HG03159 (cell line): ENCODE measurements around the gene SYCE3.

Experiments
- ATAC-seq: cut with Tn5 transposase; IDR thresholded peaks from one replicate; pipeline ENCODE4 v1.9.1; 2021; ENCODE audit warnings: mild to moderate bottlenecking, moderate library complexity; ENCODE audit not compliant: unreplicated experiment

The SYCE3 gene

DNA sequence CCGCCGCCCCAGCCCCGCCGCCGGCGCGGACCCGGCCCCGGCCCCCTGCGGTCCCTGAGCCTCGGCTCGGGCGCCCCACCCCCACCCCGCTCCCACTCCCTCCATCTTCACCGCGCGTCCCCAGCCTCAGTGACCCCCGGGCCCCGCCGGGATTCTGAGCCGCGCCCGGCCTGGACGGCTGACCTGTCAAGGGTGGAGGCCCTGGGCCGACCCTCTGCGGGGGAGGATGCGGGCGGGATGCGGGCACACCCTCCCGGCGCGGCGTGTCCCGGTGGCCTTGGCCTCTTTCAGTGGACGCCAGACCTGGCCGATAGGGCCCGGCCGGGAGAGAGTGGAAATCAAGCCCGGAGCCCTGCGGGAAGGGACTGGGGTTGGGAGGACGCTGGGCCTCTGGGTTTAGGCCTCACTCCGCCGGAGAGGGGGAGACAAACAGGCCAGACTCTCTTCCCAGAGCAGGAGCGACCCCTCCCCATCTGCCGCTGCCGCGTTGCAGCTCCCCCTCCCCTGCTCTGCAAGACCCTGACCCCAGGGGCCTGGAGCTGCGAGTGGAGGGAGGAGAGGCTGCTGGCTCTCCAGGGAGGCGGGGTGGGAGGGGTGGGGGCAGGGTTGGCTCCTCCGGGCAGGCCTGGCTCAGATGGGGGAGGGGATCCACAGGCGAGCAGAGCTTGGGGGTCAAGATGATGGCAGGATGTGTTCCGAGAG lies 38.4 kb upstream of the SYCE3 start:
- ATAC-seq = no peak

DNA sequence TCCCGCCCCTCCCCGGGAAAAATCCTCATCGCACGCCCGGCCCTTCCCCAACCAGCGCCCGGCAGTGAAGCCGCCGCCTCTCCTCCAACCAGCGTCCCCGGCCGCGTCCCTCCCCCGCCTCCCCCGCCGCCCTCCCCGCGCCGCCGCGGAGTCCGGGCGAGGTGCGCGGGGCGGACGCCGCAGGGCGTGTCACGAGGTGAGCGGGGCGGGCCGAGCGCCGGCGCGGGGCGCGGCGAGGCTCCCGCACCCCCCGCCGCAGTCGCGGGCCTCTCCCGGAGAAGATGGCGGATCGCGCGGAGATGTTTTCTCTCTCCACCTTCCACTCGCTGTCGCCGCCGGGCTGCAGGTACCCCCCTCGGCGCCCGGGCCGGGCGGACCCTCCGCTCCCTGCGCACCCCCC lies 37.8 kb upstream of the SYCE3 start, which contains the start of gene MAPK8IP2:
Gene MAPK8IP2, plus strand, starts transcription at position 256 of the 400 bp plus-strand sequence. Its CDS starts 26 bp downstream, at position 282.
- ATAC-seq = no peak

DNA sequence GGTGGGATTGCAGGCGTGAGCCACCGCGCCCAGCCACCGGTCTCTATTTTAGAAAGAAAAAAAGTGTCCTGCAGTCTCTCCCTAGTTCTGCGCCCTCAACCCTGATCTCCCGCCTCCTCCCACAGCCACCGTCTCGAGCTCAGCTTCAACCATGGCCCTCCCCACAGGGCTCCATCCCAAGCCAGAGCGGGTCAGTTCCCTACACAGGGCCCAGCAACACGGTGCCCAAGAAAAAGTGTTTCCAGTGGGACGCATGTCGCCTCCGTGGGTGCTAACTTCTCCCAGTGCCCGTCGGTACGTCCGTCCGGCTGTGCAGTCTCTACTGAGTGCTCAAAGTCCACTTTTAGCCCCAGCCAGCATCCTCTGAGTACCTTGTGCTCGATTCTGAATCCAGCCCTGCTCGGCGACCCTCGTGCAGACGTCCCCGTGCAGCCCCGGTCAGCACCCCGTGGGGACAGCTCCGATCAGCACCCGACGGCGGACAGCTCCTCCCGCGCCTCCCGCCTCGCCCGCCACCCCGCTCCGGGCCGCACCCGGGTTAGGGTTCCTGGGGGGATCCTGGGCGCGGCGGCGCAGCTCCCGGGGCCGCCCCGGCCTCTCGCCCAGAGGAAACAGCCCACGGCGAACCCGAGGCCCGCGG lies 37.2 kb upstream of the SYCE3 start:
- no peak for ATAC-seq

DNA sequence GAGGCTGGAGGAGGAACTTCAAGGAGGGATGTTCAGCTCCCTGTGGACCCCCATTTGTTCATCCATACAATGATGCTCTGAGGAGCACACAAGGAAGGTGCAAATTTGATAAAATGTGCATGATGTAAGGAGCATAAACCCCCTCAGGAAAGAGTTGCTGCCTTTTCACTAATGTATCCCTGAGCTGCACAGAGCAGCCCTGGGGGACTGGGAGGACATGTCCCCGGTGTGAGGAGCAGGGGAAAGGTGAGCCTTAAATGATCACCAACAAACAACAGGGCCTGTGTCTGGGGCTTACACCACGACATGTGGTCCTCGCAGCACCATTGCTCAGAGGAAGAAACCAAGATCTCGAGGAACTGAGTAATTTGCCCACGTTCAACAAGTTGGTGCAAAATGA lies 34.4 kb upstream of the SYCE3 start:
- ATAC-seq = no peak

DNA sequence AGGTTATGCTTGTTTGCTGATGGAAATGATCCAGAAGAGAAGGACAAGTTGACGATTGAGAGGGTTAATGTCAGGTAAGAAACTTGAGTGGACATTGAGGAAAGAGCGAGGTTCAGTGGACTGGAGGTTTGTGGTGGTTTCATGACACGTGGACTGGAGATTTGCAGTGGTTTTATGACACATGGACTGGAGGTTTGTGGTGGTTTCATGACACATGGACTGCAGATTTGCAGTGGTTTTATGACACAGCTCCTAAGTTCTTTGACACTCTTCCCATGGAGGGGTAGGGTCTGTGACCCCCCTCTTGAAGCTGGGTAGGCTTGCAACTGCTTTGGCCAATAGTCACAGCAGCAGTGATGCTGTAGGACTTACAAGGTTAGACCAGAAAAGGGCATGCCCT lies 32.5 kb upstream of the SYCE3 start:
- no peak for ATAC-seq

DNA sequence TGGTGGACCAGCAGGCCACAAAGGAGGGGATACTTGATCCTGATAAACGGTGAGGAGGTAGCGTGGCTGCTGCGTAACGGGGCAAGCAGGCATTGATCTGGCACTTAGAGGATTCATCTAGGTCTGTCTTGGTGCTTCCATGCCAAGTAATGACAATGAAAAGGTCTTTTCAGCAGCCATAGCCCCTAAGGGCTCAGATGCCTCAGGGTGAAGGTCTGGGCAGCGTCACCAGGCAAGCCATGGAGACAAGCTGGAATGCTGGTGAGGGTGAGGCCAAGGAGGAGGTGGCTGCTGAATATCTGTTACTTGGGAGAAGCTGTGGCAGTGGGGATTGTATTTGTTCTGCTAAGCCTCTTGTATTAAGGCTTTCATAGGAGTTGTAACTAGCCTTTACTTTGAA lies 24.7 kb upstream of the SYCE3 start:
- ATAC-seq = no peak

DNA sequence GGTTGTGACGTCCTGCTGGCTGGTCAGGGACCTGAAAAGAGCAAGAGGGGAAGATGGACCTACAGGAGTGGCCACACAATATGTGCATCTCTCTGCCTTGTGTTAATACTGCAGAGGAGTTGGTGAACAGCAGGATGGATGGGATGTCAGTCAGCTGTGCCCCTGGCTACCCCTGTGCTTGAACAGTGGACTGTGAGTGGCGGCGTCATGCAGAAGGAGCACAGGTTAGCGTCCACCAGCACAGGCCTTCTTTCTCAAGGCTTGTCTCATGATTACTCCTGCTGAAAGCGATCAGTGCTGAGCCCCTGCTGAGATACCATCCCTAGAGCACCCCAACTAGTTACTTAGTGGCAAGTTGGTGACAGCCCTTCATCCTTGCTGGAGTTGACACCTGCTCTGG lies 23.7 kb upstream of the SYCE3 start:
- ATAC-seq = no peak

DNA sequence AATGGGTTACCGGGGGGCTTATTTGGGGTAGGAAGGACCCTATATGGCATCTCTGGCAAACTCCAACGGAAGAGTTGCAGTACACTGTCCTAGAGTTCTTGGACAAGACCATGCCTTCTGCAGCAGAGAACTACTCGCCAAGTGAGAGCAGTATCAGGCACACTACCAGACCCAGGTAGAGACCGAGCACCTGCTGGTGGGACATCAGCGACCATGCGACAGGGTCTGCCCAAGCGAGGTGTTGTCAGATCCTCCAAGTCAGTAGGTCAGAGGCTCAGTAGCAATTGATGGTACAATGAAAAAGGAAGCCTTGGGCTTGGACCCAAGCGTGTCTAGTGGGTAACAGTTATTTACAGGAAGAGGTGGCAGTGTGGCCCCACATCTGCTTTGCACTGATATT lies 23.1 kb upstream of the SYCE3 start:
- ATAC-seq = no peak

DNA sequence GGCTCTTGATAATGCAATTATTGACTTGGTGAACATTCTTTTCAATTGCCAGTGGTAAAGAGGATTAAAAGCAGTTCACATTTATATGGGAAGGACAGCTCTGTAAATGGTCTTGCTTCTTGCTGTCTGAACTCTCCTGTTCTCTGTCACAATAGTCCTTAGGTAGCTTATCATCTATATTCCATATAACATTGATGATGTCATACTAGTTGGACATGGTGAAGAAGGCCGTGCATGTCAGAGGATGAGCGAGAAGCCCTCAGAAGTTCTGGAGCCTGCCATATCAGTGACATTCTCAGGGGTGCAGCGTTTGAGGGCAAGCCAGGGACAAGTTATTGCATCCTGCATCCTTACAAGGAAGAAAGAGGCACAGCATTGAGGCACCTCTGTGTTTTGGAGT lies 22.5 kb upstream of the SYCE3 start:
- no peak for ATAC-seq

DNA sequence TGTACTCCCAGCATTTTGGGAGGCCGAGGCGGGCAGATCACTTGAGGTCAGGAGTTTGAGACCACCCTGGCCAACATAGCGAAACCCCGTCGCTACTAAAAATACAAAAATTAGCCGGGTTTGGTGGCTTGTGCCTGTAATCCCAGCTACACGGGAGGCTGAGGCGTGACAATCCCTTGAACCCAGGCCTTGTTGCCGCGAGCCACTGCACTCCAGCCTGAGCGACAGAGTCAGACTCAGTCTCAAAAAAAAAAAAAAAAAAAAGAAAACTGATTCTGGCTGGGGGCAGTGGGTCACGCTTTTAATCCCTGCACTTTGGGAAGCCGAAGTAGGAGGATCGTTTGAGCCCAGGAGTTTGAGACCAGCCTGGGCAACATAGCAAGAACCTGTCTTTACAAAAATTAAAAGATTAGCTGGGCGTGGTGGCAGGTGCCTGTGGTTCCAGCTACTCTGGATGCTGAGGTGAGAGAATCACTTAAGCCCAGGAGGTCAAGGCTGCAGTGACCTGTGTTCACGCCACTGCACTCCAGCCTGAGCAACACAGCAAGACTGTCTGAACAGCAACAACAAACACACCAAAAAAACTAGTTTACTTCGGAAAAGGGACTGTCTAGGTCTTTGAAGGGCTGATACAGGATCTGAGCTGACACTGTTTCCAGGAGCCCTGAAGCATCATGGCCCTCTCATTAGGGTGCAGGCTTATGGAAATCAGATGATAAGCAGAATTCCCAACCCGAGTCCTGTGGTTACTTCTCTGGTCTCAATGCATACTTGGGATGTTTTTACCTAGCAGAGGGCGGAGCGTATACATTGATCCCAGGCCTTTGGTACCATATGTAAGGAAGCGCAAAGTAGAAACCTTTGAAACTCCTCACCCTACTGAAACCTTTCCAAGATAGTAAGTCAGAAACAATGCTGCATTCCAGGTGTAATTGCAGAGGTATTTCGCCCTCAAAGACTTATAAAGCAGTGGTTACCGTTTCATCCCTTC lies 21.7 kb upstream of the SYCE3 start:
- ATAC-seq = no peak

DNA sequence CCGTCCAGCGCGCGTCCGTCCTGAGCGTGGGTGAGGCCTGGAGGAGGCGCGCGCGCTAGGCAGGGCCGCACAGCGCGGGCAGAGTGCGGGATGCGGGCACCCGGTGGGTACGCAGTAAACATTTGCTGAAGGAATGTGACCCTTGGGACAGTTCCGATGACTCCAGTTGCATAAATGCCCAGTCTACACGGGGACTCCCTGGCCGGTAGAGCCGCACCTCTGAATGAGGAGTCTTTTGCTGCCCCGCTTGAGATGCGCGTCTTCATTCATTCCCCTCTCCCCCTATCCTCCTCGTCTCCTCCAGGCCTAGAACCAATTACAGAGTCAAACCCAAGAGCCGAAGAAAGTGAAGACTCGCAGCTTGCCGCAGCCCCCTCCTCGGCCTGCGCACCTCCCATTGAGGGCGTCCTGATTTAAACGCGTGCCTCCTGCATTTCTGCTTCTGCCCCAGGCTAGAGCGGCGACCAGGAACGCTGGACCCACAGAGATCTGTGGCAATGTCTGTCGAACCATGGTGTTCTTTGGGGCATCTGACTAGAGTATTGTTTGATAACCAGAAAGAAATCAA lies 20.7 kb upstream of the SYCE3 start:
- peak; percentile 33 for ATAC-seq

DNA sequence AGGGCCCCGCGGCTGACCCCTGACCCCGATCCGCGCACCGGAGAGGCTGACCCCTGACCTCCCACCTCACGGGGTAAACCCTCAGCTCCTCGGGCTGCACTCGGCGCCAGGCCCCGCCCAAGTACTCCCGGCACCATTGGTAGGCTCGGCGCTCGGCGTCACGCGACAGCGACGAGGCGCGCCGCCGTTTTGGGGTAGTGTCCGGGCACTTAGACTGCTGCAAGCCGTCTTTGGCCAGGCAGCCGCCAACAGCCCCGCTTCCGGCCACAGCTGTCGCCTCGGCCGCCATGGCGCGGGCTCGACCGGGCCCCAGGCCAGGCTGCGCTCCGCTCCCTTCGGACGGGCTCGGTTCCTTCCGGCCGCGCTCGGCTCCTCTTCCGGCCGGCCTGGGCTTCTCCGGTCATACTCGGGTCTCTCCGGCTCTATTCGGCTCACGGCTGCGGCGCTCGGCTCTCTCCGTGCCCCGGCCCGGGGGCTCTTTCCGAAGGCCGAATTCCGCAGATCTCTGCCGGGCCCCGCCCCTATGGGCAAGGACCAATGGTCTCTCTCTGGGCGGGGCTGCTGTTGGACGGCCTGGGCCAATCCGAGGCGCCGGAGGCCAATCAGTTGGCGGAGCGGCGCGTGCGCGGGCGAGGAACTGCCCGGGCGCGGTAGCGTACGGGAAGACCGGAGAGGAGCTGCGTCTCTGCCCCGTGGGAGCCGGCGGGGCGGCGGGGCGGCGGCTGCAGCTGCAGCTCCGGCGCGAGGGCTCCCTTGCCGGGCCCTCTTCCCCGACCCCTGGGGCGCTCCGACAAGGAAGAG lies 20.0 kb upstream of the SYCE3 start, which contains the start of gene CHKB:
Gene CHKB, minus strand, starts transcription at position 357 of the 801 bp plus-strand sequence. Its CDS starts 68 bp downstream, at position 289.
- ATAC-seq = peak; percentile 86

DNA sequence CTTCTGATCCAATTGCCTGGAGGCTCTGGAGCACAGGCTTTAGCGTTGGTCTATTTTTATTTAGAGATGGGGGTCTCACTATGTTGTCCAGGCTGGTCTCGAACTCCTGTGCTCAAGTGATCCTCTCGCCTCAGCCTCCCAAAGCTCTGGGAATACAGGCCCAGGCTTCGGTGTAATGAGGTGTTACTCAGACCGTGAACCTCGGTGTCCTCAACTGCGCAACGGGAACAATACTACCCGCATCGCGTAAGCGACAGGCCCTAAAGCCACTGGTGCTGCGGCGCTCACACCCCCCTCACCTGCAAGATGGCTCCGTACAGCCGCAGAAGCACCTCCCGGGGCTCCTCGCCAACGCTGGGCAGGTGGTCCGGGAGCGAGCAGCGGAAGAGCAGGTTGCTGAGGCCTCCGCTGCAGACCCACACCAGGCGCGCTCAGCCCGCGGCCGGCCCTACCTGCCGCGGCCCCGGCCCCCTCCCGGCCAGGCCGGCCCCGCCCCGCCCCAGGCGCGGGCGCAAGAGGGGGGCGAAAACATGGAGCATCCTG lies 19.3 kb upstream of the SYCE3 start:
- peak; percentile 14 for ATAC-seq

DNA sequence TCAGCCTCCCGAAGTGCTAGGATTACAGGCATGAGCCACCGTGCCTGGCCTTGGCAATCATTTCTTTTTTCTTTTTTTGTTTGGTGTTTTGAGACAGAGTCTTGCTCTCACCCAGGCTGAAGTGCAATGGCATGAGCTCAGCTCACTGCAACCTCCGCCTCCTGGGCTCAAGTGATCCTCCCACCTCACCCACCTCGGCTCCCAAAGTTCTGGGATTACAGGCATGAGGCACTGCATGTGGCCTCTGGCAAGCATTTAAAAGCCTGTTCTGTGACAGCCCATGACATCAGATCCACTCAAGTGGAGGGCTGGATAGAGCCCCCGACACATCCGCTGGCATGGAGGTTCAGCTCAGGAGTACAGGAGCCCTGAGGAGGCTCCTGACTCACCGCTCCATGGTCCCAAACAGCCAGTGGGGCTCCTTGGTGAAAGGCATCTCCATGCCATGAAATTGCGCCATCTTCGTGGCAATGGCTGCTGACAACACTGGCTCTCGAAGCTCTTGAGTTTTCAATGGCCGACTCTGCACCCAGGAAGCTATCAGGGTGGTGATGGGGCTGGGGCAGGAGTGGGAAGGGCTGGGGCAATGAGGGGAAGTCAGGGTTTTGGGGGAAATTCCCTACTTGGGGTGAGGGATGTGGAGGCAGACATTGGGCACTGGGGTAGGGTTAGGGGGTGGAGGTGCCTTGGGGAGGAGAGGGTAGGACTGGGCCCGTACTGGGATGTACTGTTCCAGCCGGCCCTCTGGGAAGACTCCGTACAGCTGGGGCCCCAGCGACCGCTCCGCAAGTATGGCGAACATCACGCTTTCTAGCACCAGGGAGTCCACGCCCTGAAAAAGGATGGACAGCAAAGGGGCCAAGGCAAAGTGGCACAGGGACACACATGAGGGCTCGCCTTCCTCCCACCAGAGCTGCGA lies 18.6 kb upstream of the SYCE3 start:
- no peak for ATAC-seq

DNA sequence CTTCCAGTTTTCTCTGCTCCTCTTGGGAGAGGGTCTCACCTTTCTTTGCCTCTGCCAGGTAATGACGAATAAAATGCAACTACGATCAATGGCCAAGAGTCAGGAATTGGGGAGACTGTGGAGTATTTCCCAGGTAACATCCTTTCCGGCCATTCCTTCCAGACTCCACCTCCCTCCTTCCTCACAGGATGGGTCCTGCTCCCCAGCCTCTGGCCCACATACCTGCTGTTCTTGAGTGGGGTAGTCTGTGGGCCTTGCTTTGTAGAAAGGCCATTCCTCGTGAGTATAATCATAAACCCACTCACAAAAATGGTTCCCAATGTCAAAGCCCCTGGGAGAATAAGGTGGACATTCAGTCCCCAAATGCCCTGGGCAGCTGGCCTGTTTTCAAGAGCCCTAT lies 17.0 kb upstream of the SYCE3 start:
- no peak for ATAC-seq

DNA sequence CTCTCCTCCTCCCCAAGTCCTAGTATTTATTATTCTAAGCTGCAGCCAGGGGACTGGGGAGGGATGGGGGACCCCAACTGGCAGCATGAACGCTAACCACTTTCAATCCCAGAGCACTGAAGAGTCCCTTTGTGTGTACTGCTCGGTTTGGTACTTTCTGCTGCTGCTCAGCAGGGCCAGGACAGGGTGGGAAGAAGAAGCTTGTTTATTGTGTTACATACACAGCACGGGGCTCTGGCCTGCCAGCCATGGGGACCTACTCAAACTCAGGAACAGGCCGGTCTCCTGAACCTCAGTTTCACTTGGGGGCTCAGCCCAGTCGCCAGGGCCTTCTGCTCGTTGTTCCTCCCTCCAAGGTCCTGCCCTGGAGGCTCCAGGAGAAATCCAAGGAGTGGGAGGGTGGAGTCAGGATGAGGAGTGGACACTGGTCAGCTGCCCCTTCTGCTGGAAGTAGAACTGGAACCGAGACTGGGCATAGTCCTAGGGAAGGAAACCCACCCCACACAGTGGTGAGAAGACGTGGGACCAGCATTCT lies 16.1 kb upstream of the SYCE3 start:
- ATAC-seq = no peak

DNA sequence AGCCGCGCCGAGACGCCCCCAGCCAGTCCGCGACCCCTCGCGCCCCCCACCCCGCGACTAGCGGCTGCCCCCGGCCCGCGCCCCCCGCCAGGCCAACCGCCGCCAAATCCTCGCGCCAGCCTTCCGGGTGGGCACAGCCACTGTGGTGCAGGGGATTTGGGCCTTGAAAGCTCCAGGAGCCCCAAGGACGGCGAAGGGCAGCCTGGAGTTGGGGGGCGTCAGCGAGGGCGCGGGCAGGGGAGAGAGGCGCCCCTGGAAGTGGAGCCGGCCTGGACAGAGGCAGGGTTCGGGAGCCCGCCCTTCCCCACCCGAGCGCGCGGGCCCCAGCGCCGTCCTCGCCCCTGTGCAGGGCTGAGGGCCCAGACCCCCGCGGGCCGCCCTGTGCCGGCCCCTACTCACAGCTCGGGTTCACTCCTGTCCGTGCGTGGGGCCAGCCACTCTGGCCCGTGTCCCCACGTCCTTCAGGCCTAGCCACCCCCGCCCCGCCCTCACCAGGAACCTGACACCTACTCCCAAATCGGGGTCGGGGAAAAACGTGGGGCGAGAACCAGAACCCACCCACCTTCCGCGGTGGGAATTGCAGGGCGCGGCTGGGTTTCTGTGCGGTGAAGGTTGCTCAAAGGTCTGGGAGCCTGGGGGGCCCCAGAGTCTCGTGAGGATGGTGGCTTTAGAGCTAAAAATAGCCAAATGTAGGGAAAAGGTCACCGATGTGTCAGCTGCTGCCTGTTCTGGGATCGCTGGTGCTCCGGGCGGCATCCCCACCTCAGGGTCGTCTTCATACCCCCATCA lies 15.5 kb upstream of the SYCE3 start, which contains the start of gene CPT1B:
Gene CPT1B, minus strand, starts transcription at position 441 of the 789 bp plus-strand sequence. CDS start 512 bp downstream, outside the sequence.
- no peak for ATAC-seq

DNA sequence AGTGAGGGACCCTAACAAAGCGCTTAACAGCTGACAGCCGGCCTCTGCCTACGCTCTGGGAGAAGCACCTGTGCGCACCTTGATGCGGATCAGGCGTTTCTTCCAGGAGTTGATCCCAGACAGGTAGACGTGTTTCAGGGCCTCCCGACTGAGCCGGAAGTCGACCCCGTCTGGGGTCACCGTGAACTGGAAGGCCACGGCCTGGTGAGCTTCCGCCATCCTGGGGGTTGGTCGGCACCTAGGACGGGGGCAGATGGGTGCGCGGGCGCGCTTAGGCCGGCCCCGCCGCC lies 14.9 kb upstream of the SYCE3 start:
- no peak for ATAC-seq
